ENCODE data around the gene PIWIL1.

PIWIL1 gene

DNA sequence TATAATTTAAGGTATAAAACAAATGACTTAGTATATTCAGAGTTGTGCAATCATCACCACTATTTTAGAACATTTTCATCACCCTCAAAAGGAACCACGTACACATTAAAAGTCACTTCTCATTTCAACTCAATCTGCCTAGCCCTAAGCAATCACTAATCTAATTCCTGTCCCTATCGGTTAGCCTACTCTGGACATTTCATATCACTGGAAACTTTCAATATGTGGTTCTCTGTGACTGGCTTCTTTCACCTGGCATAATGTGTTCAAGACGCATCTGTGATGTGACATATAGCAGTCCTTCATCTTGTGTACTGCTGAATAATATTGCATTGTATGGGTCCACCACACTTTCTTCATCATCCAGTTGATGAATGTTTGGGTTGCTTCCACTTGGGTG is 15.4 kb upstream of the PIWIL1 start:
- Mint-ChIP-seq H3K4me1 (ENCODE audit: low read depth) (no peaks in the 10 kb centered on the region), H3K36me3 (ENCODE audit: low read depth) (no peaks in the 10 kb centered on the region), H3K9me3 (no peaks in the 10 kb centered on the region), H3K4me3 (no peak overlapping the region), H3K27me3 (ENCODE audit: low read depth) (peaks cover 12% of the 10 kb centered on the region), H3K27ac (no peak overlapping the region)
- no peak for DNase-seq (ENCODE audit: low spot score)

DNA sequence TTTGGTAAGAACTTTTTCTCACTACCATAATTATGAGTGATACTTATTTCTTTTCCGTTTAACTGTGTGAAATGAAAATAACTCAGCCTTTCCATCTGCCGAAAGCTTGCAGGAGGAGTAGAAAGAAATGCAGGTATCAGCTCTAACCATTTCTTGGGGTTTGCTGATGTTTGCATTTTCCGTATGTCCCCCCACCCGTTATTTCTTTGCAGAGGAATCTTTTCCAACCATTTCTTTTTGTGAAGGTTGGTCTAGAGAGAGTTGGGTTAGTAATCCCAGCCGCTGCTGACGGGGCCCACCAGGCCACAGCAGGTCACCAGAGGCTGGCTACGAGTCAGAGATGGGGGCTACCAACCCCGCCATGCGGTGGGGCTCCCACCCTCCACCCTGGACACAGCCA is 7.0 kb upstream of the PIWIL1 start:
- Mint-ChIP-seq H3K36me3 (ENCODE audit: low read depth) (no peaks in the 10 kb centered on the region), H3K4me3 (no peak overlapping the region), H3K4me1 (ENCODE audit: low read depth) (peaks cover 2% of the 10 kb centered on the region), H3K27me3 (ENCODE audit: low read depth) (peaks cover 11% of the 10 kb centered on the region), H3K27ac (no peak overlapping the region), H3K9me3 (no peaks in the 10 kb centered on the region)
- DNase-seq (ENCODE audit: low spot score), result no peak

DNA sequence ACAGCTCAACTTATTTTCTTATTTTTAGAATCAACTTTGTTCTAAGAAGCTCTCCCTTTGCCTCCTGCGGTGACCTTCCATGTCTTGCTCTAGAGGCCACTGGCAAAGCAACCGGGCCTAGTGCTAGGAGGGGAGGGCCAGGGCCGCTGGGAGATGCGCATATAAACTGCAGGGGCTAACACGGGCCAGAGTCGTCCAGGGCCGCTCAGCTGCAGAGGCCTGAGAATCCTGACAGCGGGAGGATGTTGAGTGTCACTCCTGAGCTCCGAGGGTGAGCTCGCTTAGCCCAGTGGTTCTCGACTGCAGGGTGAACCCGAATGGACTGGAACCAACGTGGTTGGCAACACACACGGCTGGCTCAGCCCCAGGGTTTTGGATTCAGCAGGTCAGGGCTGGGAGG is 6.5 kb upstream of the PIWIL1 start:
- Mint-ChIP-seq H3K27me3 (ENCODE audit: low read depth) (peaks cover 9% of the 10 kb centered on the region), H3K9me3 (no peaks in the 10 kb centered on the region), H3K4me3 (no peak overlapping the region), H3K27ac (no peak overlapping the region), H3K4me1 (ENCODE audit: low read depth) (peaks cover 2% of the 10 kb centered on the region), H3K36me3 (ENCODE audit: low read depth) (no peaks in the 10 kb centered on the region)
- no peak for DNase-seq (ENCODE audit: low spot score)

DNA sequence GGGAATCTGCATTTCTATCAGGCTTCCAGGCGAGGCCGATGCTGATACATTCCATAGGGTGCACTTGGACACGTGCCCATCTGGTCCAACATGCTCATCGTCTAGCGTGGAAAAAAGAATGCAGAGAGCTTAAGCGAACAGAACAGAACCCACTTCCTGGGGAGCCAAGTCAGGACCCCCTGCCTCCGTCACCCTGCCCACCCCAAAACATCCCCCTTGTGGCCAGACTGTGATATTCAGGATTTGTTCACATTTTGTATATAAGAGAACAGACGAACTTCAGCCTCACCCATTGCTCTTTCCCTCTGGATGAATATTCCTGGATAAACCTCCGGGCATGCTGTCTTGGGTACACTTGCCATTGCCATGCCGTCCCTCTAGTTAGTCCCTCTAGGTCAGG is 4.3 kb upstream of the PIWIL1 start:
- H3K36me3 Mint-ChIP-seq (ENCODE audit: low read depth), result no peaks in the 10 kb centered on the region
- no peak overlapping the region for H3K27ac Mint-ChIP-seq
- H3K27me3 Mint-ChIP-seq (ENCODE audit: low read depth), result peaks cover 9% of the 10 kb centered on the region
- no peak overlapping the region for H3K4me3 Mint-ChIP-seq
- no peaks in the 10 kb centered on the region for H3K9me3 Mint-ChIP-seq
- H3K4me1 Mint-ChIP-seq (ENCODE audit: low read depth), result peaks cover 2% of the 10 kb centered on the region
- DNase-seq (ENCODE audit: low spot score), result no peak

DNA sequence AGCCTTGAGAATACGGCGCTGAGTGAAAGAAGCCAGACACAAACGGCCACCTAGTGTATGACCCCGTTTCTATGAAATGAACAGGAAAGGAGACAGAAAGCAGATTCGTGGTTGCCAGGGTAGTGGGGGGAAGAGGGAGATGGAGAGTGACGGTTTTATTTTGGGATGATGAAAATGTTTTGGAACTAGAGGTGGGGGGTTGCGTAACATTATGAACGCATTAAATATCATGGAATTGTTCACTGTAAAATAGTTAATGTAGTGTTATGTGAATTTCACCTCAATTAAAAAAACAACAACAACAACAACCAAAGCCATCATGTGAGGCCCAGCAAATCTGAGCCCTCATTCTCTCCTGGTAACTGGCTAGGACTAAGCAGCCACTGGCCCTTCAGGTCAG is 3.3 kb upstream of the PIWIL1 start:
- H3K27ac Mint-ChIP-seq, result no peak overlapping the region
- H3K4me1 Mint-ChIP-seq (ENCODE audit: low read depth), result peaks cover 2% of the 10 kb centered on the region
- no peaks in the 10 kb centered on the region for H3K9me3 Mint-ChIP-seq
- no peaks in the 10 kb centered on the region for H3K36me3 Mint-ChIP-seq (ENCODE audit: low read depth)
- no peak overlapping the region for H3K4me3 Mint-ChIP-seq
- no peak for DNase-seq (ENCODE audit: low spot score)
- peaks cover 12% of the 10 kb centered on the region for H3K27me3 Mint-ChIP-seq (ENCODE audit: low read depth)

DNA sequence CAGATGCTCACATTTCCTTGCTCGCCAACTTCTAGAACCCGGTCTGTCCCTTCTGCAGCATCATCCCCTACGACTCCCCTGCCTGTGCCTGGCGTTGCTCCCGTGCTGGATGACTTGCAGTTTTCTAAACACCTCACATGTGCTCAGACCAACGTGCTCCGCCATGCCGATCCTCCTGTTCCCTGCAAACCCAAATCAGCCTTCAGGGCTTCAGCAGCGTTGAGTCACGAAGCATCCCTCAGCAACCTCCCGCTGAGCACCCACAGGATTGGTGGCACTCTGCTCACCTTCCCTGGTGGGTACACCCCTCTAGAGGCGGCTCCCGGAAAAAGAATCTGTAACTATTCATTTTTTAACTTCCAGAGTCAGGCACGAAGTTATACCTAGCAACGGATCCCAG is 2.8 kb upstream of the PIWIL1 start:
- no peak for DNase-seq (ENCODE audit: low spot score)
- no peak overlapping the region for H3K27ac Mint-ChIP-seq
- H3K4me1 Mint-ChIP-seq (ENCODE audit: low read depth), result peaks cover 4% of the 10 kb centered on the region
- peaks cover 17% of the 10 kb centered on the region for H3K27me3 Mint-ChIP-seq (ENCODE audit: low read depth)
- no peak overlapping the region for H3K4me3 Mint-ChIP-seq
- no peaks in the 10 kb centered on the region for H3K36me3 Mint-ChIP-seq (ENCODE audit: low read depth)
- no peaks in the 10 kb centered on the region for H3K9me3 Mint-ChIP-seq

DNA sequence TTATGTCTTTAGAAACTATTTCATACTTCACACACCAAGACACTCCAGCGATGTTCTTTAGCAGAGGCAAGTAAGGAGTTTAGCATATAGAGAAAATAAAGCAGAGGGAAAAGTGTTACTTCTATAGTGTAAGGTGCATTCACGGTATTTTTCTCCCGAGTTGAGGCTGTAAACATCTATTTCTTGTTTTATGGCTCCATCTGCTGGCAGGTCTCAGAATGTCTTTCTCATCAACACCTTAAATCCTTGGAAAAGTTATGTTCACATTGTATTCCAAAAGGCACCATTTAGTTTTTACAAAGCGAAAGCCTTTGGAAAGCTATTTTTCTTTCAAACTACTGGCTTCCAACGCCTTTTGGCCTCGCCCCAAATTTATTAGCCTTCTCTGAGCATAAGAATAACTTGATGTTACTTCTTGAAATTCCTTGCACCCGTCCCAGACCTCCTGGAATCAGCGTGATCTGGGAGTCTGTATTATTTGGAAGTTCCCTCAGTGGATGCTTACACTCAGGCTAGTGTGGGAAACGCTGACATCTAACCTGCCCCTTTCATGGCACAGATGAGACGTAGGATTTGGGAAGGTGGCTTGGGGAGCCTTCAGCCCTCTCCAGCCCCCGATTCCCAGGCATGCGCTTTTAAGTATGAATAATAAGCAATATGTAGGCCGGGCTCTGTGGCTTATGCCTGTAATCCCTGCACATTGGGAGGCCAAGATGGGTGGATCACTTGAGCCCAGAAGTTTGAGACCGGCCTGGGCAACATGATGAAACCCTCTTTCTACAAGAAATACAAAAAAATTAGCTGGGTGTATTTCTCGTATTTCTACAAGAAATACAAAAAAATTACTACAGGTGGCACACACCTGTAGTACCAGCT is 1.9 kb upstream of the PIWIL1 start:
- H3K9me3 Mint-ChIP-seq, result no peaks in the 10 kb centered on the region
- no peaks in the 10 kb centered on the region for H3K36me3 Mint-ChIP-seq (ENCODE audit: low read depth)
- peaks cover 7% of the 10 kb centered on the region for H3K4me1 Mint-ChIP-seq (ENCODE audit: low read depth)
- no peak overlapping the region for H3K4me3 Mint-ChIP-seq
- H3K27me3 Mint-ChIP-seq (ENCODE audit: low read depth), result peaks cover 20% of the 10 kb centered on the region
- DNase-seq (ENCODE audit: low spot score), result no peak
- H3K27ac Mint-ChIP-seq, result no peak overlapping the region

DNA sequence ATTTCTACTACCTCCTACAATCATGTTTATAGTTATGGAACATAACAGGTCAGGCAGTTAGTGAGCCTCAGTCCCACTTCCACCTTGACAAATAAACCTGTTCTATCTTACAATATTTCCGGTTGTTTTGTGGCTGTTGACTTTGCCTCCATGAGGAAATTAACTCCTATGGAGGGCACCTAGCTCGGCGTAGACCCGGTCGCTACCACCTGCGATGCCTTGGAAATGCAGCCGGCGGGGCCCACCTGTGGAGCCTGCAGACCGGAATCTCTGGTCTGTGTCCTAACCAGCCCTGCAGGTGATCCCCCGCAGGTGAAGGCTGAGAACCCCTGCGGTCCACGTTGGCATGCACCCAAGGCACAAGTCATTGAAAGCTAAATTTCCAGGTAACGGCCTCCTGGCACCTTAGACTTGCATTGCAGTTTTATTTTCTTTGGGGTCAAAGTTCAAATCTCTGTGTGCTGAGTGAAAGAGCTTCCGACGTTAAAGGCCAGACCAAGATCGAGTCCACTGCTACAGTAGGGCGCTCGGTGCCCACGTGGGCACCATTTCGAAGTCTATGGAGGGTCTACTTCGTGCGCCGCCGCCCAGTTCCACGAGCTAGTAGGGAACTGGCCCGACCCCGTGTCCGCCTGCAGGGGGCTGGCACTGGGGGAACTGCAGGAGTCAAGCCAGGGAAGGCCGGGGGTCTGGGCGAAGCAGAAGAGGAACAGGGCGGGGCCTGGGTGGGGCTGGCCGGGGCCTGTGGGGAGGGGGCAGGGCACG is 782 bp upstream of the PIWIL1 start:
- Mint-ChIP-seq H3K27me3 (ENCODE audit: low read depth) (peaks cover 24% of the 10 kb centered on the region), H3K9me3 (no peaks in the 10 kb centered on the region), H3K36me3 (ENCODE audit: low read depth) (no peaks in the 10 kb centered on the region), H3K4me3 (no peak overlapping the region), H3K27ac (no peak overlapping the region), H3K4me1 (ENCODE audit: low read depth) (peaks cover 9% of the 10 kb centered on the region)
- DNase-seq (ENCODE audit: low spot score), result no peak

DNA sequence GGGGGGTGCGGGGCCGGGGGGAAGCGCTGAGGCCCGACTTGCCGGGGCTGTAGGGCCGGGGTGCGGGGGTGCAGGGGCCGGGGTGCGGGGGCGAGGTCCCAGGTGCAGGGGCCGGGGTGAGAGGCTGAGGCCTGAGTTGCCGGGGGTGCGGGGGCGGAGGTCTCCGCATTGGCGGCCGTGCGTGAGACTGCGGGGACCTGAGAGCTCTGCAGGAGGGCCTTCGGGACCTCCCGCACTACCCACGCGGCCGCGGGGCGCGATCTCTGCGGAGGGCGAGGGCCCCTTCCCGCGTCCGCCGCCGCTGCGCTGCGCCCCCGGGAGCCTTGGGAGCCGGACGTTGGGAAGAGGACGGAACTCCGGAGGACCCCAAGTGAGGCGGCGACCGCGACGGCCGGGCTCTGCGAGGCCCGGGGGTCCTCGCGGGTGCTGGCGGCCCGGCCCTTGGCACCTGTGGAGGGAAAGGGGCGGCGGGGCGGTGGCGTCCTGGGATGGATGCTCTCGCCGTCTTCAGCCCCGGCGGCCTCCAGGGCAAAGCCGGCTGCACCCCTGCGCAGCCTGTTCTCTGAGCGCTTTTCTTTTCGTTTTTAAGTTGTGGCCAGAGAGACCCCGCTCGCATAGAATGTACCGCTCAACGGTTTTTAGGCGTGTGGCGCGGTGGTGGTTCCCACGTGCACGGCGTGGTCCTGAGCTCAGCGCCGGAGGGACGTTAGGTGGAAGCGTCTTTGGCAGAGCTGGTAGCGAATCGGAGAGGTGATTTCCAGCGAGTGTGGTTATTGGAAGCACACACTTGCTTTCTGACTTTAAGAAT is 1.3 kb downstream of the PIWIL1 start:
- Mint-ChIP-seq H3K36me3 (ENCODE audit: low read depth) (no peaks in the 10 kb centered on the region), H3K27ac (no peak overlapping the region), H3K4me3 (no peak overlapping the region), H3K27me3 (ENCODE audit: low read depth) (peaks cover 24% of the 10 kb centered on the region), H3K4me1 (ENCODE audit: low read depth) (peaks cover 9% of the 10 kb centered on the region), H3K9me3 (no peaks in the 10 kb centered on the region)
- DNase-seq (ENCODE audit: low spot score), result no peak

DNA sequence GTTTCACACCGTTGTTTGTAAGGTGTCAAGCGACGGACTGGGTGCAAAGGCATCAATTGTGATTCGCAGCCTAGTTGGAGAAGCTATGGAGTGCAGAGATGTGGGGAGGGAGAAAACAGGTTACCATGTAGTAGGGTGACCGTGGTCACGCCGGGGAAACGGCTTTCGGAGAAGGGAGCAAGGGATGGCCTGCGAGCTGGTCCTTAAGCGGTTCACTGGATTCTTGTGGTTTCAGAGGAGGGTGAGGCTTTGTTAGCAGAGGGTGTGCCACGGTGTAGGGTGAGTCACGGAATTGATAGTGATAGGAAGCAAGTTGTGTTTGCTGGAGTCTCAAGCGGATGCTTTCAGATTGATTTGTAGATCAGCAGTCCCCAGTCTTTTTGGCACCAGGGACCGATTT is 2.3 kb downstream of the PIWIL1 start:
- H3K4me1 Mint-ChIP-seq (ENCODE audit: low read depth), result peaks cover 9% of the 10 kb centered on the region
- peak overlapping the region; percentile 60 for H3K4me3 Mint-ChIP-seq
- H3K27me3 Mint-ChIP-seq (ENCODE audit: low read depth), result peaks cover 16% of the 10 kb centered on the region
- DNase-seq (ENCODE audit: low spot score), result no peak
- H3K36me3 Mint-ChIP-seq (ENCODE audit: low read depth), result no peaks in the 10 kb centered on the region
- H3K27ac Mint-ChIP-seq, result peak overlapping the region; percentile 53
- H3K9me3 Mint-ChIP-seq, result no peaks in the 10 kb centered on the region

DNA sequence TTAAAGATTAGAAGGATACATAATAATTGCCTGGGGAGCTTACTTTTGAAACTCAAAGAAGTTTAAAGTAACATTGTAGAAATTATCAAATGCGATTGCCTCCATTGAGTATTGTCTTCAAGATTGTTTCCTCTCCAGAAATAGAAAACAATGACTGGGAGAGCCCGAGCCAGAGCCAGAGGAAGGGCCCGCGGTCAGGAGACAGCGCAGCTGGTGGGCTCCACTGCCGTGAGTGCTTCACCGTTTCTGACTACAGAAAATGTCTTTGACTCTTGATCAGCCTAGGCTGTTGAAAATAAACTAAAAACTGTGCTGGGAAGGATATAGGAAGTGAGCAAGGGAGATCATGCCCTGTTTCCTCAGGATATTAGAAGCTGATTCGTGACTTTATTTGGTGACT is 4.8 kb downstream of the PIWIL1 start:
- Mint-ChIP-seq H3K27ac (no peak overlapping the region), H3K9me3 (no peaks in the 10 kb centered on the region), H3K27me3 (ENCODE audit: low read depth) (peaks cover 15% of the 10 kb centered on the region), H3K4me3 (no peak overlapping the region), H3K36me3 (ENCODE audit: low read depth) (no peaks in the 10 kb centered on the region), H3K4me1 (ENCODE audit: low read depth) (peaks cover 7% of the 10 kb centered on the region)
- DNase-seq (ENCODE audit: low spot score), result no peak

DNA sequence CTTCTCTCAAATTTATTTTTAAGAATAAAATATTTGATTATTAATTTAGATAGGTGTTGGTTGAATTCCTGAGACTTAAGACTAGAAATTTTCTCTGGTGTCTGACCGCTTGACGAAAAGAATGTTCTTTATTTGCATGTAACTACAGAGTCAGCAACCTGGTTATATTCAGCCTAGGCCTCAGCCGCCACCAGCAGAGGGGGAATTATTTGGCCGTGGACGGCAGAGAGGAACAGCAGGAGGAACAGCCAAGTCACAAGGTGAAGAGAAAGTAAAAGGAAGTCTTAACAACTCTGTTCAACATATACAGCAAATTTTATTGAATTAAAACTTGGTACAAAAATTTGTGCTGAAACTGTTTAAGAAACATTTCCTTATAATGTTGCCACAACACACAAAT is 5.2 kb downstream of the PIWIL1 start:
- Mint-ChIP-seq H3K27ac (no peak overlapping the region), H3K9me3 (no peaks in the 10 kb centered on the region), H3K4me3 (no peak overlapping the region), H3K36me3 (ENCODE audit: low read depth) (no peaks in the 10 kb centered on the region), H3K4me1 (ENCODE audit: low read depth) (peaks cover 7% of the 10 kb centered on the region), H3K27me3 (ENCODE audit: low read depth) (peaks cover 15% of the 10 kb centered on the region)
- no peak for DNase-seq (ENCODE audit: low spot score)

DNA sequence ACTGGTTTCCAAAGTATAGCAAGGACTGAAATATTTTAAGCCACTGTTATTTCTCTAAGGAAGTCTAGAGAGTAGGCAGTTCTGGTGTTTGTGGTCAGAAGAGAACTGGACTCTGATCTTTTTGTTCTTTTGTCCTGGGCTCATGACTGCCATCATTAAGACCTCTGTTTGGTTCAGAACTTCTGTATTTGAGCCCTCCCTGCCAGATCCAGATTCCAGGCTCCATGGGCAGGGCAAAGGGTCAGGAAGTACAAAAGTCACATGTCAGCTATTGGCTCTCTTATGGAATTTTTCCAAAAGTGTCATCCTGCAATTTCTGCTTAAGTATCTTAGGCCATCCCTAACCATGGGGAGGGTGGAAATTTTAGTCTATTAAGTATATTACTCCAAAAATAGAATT is 6.8 kb downstream of the PIWIL1 start:
- peaks cover 11% of the 10 kb centered on the region for H3K27me3 Mint-ChIP-seq (ENCODE audit: low read depth)
- no peak for DNase-seq (ENCODE audit: low spot score)
- no peak overlapping the region for H3K4me3 Mint-ChIP-seq
- H3K27ac Mint-ChIP-seq, result no peak overlapping the region
- H3K4me1 Mint-ChIP-seq (ENCODE audit: low read depth), result peaks cover 7% of the 10 kb centered on the region
- no peaks in the 10 kb centered on the region for H3K9me3 Mint-ChIP-seq
- H3K36me3 Mint-ChIP-seq (ENCODE audit: low read depth), result no peaks in the 10 kb centered on the region

DNA sequence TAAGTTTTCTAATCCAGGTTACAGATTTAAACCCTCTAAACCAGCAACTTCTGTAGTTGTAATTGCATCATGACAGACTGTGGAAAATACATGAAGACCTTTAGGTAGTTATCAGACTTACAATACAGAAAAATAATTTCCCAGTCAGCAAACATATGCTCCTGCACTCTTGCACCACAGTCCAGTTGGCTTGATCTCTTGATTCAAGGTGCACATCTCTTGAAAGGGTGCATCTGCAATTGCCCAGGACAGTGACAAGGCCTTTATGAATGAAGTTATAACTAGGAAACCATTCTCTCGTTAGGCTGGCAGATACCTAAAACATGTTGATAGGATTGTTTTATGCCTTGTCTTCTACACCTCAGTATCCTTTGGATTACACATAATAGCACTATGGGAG is 7.6 kb downstream of the PIWIL1 start:
- no peak overlapping the region for H3K27ac Mint-ChIP-seq

More for the DNA sequence above, 7.6 kb downstream of the PIWIL1 start:
- DNase-seq (ENCODE audit: low spot score), result no peak
- peaks cover 4% of the 10 kb centered on the region for H3K27me3 Mint-ChIP-seq (ENCODE audit: low read depth)
- H3K4me1 Mint-ChIP-seq (ENCODE audit: low read depth), result peaks cover 2% of the 10 kb centered on the region
- H3K4me3 Mint-ChIP-seq, result no peak overlapping the region
- no peaks in the 10 kb centered on the region for H3K9me3 Mint-ChIP-seq
- H3K36me3 Mint-ChIP-seq (ENCODE audit: low read depth), result no peaks in the 10 kb centered on the region
